A673 (cell line): ENCODE measurements around the gene PIM3. TPM values are rescaled to one million over a fixed set of nuclear protein-coding genes. Genes with fewer than 3 reads are reported as not detected.
A peak's percentile ranks its signal among the peaks of the same experiment; 100 is the strongest.

Source experiments
- BruUV-seq: library from RNA; stranded (reverse); fragments of 400-500 nt; replicated peaks from 2 replicates; lab custom pipeline; 2021; lab: Mats Ljungman, UMichigan
- CTCF ChIA-PET: fragments of 300-600 bp; sonication (Branson Sonifier 250); formaldehyde crosslinking; loops from one replicate; lab custom pipeline; 2022; ENCODE audit warnings: antibody characterized with exemption; lab: Charles Lee
- POLR2A ChIA-PET: fragments of 300-600 bp; sonication (Branson Sonifier 250); formaldehyde crosslinking; loops from one replicate; lab custom pipeline; 2022; ENCODE audit warnings: antibody characterized with exemption; ENCODE audit not compliant: low non-redundant PET; lab: Charles Lee
- DNase-seq: peaks from one replicate; pipeline ENCODE4 v3.0.0-alpha.2; 2015; ENCODE audit warnings: low spot score
- H3K27ac ChIP-seq: fragments of 200-600 bp; sonication (generic); 2 replicates; pipeline ENCODE4 v1.5.1; 2016; ENCODE audit warnings: mixed run types, low read depth, mild to moderate bottlenecking, mixed read lengths, antibody characterized with exemption, low read length; ENCODE audit not compliant: poor library complexity, severe bottlenecking
- H3K27me3 ChIP-seq: fragments of 200-600 bp; sonication (generic); replicated peaks from 2 replicates; pipeline ENCODE4 v1.6.1; 2017; ENCODE audit warnings: mixed run types, low read depth, mild to moderate bottlenecking, mixed read lengths, antibody characterized with exemption, low read length; ENCODE audit not compliant: insufficient read depth, poor library complexity
- H3K36me3 ChIP-seq: fragments of 200-600 bp; sonication (generic); 2 replicates; pipeline ENCODE4 v1.6.1; 2016; ENCODE audit warnings: mixed run types, mild to moderate bottlenecking, mixed read lengths, antibody characterized with exemption, low read length; ENCODE audit not compliant: insufficient read depth, poor library complexity, severe bottlenecking
- H3K4me1 ChIP-seq: fragments of 200-600 bp; sonication (generic); 2 replicates; pipeline ENCODE4 v1.6.1; 2017; ENCODE audit warnings: mixed run types, mild to moderate bottlenecking, mixed read lengths, antibody characterized with exemption, low read length; ENCODE audit not compliant: insufficient read depth, poor library complexity, severe bottlenecking
- H3K4me3 ChIP-seq: fragments of 200-600 bp; sonication (generic); 2 replicates; pipeline ENCODE4 v1.5.1; 2016; ENCODE audit warnings: low read depth, mixed run types, mild to moderate bottlenecking, mixed read lengths, low read length; ENCODE audit not compliant: poor library complexity, severe bottlenecking
- H3K9me3 ChIP-seq: fragments of 200-600 bp; sonication (generic); 2 replicates; pipeline ENCODE4 v1.6.1; 2016; ENCODE audit warnings: mixed run types, low read depth, mild to moderate bottlenecking, mixed read lengths, antibody characterized with exemption, low read length; ENCODE audit not compliant: poor library complexity, severe bottlenecking
- CTCF ChIP-seq: fragments of 300-800, 200-600 bp; sonication (generic); conservative IDR thresholded peaks from 2 replicates; pipeline ENCODE4 v1.5.1; 2017; ENCODE audit warnings: low read depth, mild to moderate bottlenecking, antibody characterized with exemption, low read length, moderate library complexity, mixed read lengths
- EZH2 ChIP-seq: fragments of 200-600 bp; sonication (generic); IDR thresholded peaks from 2 replicates; pipeline ENCODE4 v1.6.1; 2017; ENCODE audit warnings: borderline replicate concordance, low read depth, mild to moderate bottlenecking, mixed read lengths, antibody characterized with exemption, low read length; ENCODE audit not compliant: poor library complexity, severe bottlenecking
- intact Hi-C: fragments of 100-400 bp; cut with micrococcal nuclease; formaldehyde crosslinking; loops from one replicate; pipeline ENCODE4 v1.10.0; 2022; ENCODE audit not compliant: unreplicated experiment
- total RNA-seq: library from RNA; stranded (reverse); gene quantifications from 2 replicates; pipeline ENCODE4 v1.2.3, GENCODE V29; 2021

PIM3 gene
- total RNA-seq, 1 experiment from 2014 or later = 71.3 TPM

GRCh38 chr22:49947296-49947622 lies 13.3 kb upstream of the PIM3 start:
- Histone ChIP-seq H3K36me3 (no peaks in the 10 kb centered on the region), H3K4me3 (no peak overlapping the region), H3K27me3 (no peaks in the 10 kb centered on the region), H3K4me1 (peaks cover 22% of the 10 kb centered on the region), H3K9me3 (no peaks in the 10 kb centered on the region), H3K27ac (peak overlapping the region; percentile 66)
- CTCF ChIA-PET = interaction anchor here (0.7 kb wide), 1 partner anchor 83 kb away, joined by 3 read pairs; no protein-coding TSS in a partner anchor
- no peak for DNase-seq
- no TSS peak for BruUV-seq
- POLR2A ChIA-PET = no interaction called here
- intact Hi-C loops = no loop called here
- TF ChIP-seq CTCF (no peak), EZH2 (no peak)

DNA sequence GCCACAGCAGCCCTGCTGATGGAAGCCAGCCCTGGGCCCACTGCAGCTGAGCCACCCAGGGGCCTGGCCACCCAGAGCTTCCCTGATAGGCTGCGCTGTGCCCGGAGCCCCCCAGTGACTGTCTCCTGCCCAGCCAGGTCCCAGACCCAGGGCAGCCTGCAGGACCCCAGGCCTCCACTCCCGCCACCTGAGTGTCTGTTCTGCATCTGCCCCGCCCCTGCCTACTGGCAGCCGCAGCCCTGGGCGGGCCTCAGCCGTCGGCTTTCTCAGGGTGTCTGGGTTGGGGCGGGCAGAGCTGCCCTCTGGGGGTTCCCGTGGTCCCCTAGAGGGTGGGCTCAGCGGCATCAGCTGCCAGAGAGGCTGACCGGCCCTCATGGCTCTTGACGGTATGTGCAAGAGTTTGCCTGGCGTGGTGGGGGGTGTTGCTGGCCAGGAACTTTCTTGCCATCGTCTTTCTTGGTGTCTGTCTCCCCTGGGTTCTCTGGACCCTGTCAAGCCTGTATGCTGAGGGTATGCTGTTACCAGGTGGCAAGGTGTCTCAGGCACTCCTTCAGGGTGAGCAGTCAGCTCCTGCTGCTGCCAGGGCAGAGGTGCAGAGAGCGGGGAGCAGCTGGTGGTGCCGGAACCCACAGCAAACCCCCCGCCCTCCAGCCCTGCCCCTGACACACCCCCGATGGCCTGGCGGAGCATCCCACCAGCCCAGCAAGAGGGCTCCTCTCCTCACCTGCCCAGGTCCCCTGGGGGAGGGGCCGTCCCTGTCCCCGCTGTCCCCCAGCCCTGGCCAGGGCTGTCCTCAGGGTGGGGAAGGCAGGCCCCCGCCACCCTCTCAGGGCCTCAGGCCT lies 12.2 kb upstream of the PIM3 start:
- CTCF ChIA-PET = no interaction called here
- no peak overlapping the region for H3K27ac ChIP-seq
- no TSS peak for BruUV-seq
- DNase-seq = no peak
- H3K36me3 ChIP-seq = no peaks in the 10 kb centered on the region
- POLR2A ChIA-PET = no interaction called here
- H3K9me3 ChIP-seq = no peaks in the 10 kb centered on the region
- H3K4me3 ChIP-seq = no peak overlapping the region
- intact Hi-C loops = no loop called here
- H3K27me3 ChIP-seq = no peaks in the 10 kb centered on the region
- peaks cover 22% of the 10 kb centered on the region for H3K4me1 ChIP-seq
- TF ChIP-seq CTCF (no peak), EZH2 (no peak)

DNA sequence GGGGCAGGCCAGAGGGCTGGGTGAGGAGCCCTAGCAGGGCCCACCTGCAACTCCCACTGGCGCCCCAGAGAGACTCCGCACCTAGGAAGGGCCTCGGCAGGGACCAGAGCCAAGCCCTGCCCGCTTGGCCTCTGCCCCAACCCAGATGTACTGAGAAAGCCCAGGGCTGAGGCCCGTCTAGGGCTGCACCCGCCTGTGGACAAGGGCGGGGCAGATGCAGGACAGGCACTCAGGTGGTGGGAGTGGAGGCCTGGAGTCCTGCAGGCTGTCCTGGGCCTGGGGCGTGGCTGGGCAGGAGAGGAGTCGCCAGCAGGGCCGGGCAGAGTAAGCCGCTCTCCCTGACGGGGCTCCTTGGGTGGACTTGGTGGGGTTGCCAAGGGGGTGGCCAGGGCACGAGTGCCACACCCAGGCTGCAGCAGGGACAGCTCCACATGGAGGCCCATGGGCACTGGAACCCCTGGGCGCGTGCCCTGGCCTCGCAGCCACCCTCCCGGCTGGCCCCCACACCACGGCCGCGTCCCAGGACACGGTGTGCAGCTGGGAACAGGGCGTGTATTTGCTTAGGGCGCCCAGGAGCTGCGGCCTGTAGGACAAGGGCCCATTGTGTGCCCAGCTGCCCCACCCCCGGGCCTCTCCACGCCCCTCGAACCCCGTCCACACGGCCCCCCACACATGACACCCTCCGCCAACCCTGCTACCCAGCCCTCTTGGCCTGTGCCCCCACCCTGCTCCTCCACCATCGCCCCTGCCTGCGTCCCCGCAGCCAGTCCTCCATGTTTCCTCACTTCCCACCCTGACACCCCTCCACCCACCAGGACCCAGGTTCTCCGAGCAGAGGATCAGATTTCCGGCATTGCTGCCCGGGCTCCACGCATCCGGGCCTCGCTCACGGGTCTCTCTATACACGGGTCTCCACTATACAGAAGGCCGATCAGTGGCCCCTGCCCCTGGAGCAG lies 11.3 kb upstream of the PIM3 start:
- H3K4me3 ChIP-seq = no peak overlapping the region
- ChIA-PET POLR2A (no interaction called here), CTCF (no interaction called here)
- no peak overlapping the region for H3K27ac ChIP-seq
- intact Hi-C loops = no loop called here
- no peaks in the 10 kb centered on the region for H3K36me3 ChIP-seq
- H3K27me3 ChIP-seq = no peaks in the 10 kb centered on the region
- DNase-seq = no peak
- no TSS peak for BruUV-seq
- H3K4me1 ChIP-seq = peaks cover 22% of the 10 kb centered on the region
- TF ChIP-seq EZH2 (no peak), CTCF (no peak)
- no peaks in the 10 kb centered on the region for H3K9me3 ChIP-seq
